Activated gamma-delta T cell treated with anti-CD3 and anti-CD28 coated beads, Interleukin-2, amount 50 U/mL, for 16 hours (primary cell): ENCODE results near the gene ZFR2.

ENCODE experiments used
- DNase-seq: peaks from one replicate; pipeline ENCODE4 v3.0.0-alpha.2; 2020; ENCODE audit warnings: low read depth

Gene ZFR2

GRCh38 chr19:3813473-3814392 is 55.1 kb downstream of the ZFR2 start:
- no peak for DNase-seq

DNA sequence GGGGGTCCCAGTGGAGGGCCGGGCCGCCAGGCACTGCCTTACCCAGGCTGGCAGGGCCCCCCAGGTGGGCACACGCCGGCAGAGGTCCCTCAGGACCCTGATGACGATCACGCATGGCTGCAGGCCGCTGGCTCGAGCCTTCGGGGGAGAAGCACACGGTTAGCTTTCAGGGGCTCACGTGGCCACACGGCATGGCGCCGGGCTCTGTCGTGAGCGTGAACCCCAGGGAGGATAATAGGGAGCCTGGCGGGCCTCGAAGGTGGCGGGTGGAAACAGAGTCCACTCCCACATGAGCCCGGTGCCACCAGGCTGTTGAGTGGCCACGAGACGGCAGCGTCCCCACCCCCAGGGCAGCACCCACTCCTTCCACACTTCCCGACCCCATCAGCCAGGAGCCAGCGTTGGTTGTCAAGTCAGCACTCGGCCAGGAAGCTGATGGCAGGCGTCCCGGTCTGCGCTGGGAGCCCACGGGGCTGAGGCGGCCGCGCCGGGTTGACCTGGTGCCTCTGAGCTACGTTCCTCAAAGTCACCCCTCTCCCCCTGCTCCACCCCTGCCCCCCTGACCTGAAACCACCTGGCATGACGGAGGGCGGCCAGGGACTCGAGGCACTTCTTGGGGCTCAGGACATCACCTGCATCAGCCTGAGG is 58.0 kb downstream of the ZFR2 start:
- no peak for DNase-seq

DNA sequence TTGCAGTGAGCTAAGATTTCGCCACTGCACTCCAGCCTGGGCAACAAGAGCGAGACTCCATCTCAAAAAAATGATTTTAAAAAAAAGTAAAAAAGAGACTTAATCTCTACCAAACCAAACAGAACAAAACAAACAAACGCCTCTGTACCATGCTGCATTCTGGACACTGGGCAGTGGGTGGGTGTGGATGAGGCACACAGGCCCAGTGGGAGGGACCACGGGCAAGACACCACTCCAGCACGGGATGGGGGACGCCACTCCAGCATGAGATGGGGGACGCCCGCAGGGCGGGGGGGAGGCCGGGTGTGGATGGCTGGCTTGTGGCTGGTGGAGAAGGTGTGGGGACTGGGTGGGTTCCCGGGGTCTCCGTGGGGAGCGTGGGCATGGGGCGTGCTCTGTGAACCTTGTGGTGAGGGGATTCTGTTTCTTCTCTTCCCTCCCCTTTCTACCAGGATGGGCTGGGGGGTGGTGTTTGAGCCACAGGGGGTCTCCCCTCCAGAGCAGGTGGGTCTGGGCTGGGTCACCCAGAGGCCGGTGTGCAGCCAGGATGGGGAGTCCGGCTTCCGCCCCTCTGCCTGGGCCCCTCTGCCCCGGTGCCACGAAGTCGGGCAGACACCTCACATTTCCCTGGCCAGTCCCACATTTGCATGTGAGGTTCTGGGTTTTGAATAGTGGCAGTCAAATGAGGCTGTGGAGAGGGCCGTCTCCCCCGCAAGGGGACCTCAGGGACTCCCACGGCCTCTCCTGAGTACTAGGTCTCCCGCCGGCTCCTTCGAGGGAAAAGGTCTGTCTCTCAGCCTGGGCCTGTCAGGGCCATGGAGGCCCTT is 58.7 kb downstream of the ZFR2 start:
- DNase-seq = no peak

- no peak for DNase-seq
Observed at GRCh38 chr19:3808420-3809143, 60.3 kb downstream of the ZFR2 start.

- no peak for DNase-seq
Observed at GRCh38 chr19:3807574-3808354, 61.1 kb downstream of the ZFR2 start.

GRCh38 chr19:3807131-3807480 is 61.7 kb downstream of the ZFR2 start:
- no peak for DNase-seq

- DNase-seq = no peak
Observed at GRCh38 chr19:3805859-3806258, 63.0 kb downstream of the ZFR2 start.

DNA sequence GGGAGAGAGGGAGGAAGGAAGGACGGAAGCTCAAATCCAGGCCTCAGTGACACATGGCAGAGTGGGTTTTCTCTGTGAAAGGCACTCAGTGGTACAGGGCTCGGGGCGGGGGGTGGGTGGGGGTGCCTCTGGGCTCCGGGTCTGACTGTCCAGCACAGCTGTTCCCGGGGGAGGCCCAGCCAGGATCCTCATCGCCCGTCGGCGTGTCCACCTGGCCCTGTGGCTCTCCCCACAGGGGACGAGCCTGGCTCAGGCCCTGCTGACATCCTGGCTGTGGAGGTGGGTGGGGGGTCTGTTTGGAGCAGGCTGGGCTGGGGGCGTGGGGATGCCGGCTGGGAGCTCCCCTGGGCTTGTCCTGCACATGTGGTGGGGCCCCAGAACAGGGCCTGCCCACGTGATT is 64.4 kb downstream of the ZFR2 start:
- DNase-seq = no peak

DNA sequence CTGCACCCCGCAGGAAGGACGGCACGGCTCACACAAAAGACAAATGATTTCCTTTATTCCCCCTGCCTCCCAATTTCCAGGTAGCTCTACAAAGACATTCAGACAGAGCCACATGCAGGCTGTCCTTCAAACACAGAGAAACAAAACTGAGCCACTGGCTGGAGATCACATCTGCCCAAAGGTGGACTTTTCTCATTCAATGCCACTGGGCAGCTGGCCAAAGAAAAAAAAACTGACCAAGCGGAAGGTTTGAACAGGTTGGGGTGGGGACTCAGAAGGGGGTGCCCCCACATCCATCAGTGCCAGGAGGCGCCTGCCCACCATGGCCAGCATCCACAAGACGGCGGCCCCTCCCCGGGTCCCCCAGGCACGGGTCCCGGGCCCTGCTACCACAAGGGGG is 64.9 kb downstream of the ZFR2 start:
- DNase-seq = no peak

DNA sequence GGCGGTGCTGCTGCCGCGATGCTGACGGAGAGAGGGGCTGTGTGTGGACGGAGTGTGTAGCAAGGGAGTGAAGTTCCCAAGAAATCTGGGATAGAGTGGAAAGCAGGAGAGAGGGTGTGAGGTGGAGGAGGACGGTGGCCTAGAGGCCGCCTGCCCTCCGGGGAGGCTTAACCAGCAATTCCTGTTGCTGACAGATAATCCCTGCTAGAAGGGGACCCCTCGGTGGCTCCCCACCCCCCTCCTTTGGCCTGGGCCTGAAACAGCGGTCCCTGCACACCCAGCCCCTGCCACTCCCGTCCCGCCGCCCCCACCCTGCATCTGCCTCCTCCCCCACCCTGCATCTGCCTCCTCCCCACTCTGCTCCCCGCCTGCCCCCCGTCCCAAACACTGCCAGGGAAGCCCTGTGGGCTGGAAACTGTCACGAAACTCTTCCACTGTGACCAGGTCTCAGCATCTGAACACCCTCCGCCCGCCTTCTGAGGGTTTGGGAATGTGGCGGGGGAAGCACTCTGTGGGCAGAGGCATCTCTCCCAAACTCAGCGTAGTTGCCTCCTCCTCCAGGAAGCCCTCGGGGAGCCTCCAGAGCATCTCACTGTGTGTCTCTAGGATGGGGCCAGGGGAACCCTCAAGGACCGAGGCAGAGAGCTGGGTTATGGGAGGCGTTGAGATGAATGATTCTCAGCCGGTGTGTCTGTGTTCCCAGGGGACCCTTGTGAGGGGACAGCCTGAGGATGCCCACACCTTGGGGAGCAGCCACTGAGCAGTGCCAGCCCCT is 65.5 kb downstream of the ZFR2 start:
- DNase-seq = no peak

- DNase-seq = peak; percentile 51
Observed at GRCh38 chr19:3801412-3802096, 67.3 kb downstream of the ZFR2 start.

DNA sequence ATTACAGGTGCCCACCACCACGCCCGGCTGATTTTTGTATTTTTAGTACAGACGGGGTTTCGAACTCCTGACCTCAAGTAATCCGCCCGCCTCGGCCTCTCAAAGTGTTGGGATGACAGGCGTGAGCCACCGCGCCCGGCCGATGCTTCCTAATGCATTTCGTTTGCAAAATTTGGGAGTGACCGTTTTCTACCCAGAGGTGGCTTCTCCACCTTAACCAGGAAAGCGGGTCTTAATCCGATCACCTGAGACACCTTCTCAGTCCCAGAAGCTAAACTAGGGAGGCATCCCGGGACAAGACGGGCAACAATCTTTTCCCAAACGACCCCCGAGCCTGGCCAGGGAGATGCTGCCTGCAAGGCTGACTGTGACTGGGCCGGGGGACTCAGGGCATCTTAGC is 67.8 kb downstream of the ZFR2 start:
- no peak for DNase-seq

GRCh38 chr19:3798137-3798536 is 70.7 kb downstream of the ZFR2 start:
- no peak for DNase-seq

DNA sequence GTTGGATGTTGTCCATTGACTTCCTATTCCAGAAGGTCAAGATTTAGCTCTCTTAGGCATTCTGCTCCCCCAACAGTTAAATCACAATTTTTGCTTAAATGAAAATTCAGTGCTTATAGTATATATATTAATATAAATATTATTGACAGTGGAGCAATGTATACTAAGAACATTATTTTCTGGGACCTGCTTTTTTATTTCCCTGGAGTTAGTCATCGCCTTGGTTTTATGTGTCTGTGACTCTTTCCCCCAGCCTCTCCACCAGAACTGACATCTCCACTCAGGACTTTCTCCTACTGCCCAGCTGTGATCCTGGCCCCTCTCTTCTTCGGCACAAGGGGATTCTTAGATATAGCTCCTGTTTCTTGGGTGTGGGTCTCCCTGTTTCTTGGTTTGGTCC is 72.5 kb downstream of the ZFR2 start:
- DNase-seq = no peak

GRCh38 chr19:3793799-3794198 is 75.0 kb downstream of the ZFR2 start:
- no peak for DNase-seq

DNA sequence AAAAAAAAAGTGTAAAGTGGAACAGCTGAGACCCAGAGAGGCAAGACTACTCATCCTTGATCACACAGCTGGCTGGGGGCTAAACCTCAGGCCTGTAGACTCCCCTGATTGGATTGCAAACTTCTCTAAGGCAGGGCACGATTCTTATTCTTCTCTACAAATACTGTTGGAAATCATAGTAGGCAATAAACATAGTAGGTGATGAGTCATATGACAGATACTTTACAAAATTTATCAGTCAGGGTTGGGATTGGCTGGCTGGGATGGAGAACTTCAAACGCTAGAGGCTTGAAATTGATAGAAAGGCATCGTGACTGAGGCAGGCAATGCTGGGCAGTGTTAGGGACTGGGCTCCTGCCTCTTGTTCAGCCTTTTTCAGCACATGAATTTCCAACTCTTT is 76.7 kb downstream of the ZFR2 start:
- no peak for DNase-seq

DNA sequence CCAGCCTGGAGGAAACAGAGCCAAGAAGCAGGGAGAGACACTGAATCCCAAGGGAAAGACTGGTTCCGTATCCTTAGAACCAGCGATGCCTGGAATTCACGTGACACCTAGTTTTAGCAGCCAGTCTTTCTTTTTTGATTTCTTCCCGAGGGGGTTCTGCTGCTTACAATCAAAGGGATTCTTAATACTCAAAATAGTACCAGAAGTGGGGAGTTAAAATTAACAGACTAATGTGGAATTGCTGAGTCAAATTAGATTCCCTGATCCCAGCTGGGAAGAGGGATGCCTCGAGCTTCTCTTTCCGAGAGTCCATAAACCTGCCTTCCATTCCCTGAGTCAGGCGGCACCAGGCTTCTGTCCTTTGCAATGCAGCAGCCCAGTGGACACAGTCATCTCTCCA is 77.9 kb downstream of the ZFR2 start:
- DNase-seq = no peak

DNA sequence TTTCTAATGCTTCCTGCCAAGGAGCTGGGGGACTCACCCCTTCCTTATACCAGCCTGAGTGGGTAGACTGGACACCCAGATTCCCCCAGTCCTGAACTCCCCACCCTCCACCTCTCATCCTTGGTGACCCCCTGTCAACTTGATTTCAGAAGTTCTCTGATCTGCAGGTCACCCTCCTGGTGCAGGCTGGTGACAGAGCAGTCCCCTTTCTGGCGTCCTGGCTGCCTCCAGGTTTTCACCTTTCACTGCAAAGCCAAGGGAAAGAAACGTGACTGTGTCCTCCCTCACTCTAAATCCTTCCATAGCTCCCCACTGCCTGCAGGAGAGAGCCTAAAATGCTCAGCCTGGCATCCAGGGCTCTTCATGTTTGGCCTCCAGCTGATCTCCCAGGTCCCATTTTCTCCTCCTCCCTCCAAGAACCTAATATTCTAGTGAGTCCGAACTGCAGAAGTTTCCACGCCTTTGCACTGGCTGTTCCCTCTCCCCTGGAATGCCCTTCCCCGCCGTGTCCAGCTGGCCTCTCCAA is 78.6 kb downstream of the ZFR2 start:
- DNase-seq = no peak

- peak; percentile 22 for DNase-seq
Observed at GRCh38 chr19:3788996-3789778, 79.7 kb downstream of the ZFR2 start.
